Loucy (cell line): ENCODE measurements around the gene MRAS.

Experiments
- EZH2phosphoT487 ChIP-seq: fragments of 200-600 bp; IDR thresholded peaks from 2 replicates; pipeline ENCODE4 v1.6.1; 2018; ENCODE audit warnings: antibody characterized with exemption, mild to moderate bottlenecking, moderate library complexity, borderline replicate concordance
- TF ChIP-seq, protein P1 (sequence below): fragments of 200-600 bp; sonication (generic); conservative IDR thresholded peaks from 2 replicates; pipeline ENCODE4 v1.5.1; 2014; ENCODE audit warnings: mild to moderate bottlenecking, antibody characterized with exemption, low read length

DNA sequence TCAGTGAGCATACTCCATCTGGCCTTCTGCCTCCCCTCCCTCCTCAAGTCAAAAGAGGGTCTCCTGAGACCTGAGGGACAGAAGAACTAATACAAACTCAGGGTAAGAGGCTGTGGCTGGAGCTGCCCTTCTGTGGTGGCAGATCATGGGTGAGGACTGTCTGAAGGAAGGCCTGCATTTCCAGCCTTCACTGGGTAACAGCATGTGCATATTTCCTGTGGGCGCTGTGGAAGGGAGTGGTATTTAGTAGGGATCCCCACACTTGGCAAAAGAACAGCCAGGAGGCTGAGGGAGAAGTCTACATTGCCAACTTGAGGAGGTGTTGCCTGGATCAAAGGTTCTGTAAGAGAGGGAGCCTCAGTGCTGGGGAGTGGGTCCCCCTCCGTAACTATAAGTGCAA is 75.9 kb downstream of the MRAS start:
- TF ChIP-seq, protein P1, sequence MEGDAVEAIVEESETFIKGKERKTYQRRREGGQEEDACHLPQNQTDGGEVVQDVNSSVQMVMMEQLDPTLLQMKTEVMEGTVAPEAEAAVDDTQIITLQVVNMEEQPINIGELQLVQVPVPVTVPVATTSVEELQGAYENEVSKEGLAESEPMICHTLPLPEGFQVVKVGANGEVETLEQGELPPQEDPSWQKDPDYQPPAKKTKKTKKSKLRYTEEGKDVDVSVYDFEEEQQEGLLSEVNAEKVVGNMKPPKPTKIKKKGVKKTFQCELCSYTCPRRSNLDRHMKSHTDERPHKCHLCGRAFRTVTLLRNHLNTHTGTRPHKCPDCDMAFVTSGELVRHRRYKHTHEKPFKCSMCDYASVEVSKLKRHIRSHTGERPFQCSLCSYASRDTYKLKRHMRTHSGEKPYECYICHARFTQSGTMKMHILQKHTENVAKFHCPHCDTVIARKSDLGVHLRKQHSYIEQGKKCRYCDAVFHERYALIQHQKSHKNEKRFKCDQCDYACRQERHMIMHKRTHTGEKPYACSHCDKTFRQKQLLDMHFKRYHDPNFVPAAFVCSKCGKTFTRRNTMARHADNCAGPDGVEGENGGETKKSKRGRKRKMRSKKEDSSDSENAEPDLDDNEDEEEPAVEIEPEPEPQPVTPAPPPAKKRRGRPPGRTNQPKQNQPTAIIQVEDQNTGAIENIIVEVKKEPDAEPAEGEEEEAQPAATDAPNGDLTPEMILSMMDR, result no peak
- no peak for TF ChIP-seq EZH2phosphoT487
